SH-SY5Y (cell line): Measurements from ENCODE around the gene EEPD1.

Source experiments
- GATA2 ChIP-seq: IDR thresholded peaks from 2 replicates; pipeline ENCODE4 v1.6.1; 2011; ENCODE audit warnings: mild to moderate bottlenecking, low read depth, low read length
- GATA3 ChIP-seq: IDR thresholded peaks from 2 replicates; pipeline ENCODE4 v1.6.1; 2011; ENCODE audit warnings: low read depth, mild to moderate bottlenecking, low read length, moderate library complexity

Gene EEPD1

GRCh38 chr7:36119005-36119706 is 33.9 kb upstream of the EEPD1 start:
- no peak for TF ChIP-seq GATA3
- TF ChIP-seq GATA2, result no peak

DNA sequence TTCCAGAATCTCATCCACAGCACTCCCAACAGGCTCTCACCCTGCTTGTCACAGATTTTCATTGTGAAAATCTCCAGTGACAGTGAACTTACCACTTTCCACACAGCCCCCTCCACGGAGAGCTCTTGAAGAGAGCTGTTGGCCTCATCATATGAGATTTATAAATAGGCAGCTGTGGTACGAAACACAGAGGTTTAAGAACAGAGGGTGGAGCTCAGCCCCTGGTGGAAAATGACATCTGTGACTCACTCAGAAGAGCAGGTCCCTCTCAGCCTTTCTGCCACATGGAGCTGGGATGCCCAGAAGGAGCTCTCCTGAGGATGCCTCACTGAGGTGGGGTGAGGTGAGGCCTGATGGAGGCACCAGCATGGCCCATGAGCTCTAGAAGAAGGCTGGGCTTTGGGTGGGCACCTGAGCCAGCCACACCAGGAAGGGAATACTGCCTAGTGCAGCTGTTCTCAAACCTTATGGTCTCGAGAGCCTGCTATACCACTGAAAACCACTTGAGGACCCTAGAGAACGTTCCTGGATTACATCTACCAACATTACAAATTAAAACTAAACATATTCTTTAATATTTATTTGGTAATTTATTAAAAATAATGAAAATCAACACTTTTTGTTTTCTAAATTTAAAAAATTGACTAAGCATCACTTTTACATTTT is 25.8 kb upstream of the EEPD1 start:
- TF ChIP-seq GATA2, result no peak
- no peak for TF ChIP-seq GATA3

DNA sequence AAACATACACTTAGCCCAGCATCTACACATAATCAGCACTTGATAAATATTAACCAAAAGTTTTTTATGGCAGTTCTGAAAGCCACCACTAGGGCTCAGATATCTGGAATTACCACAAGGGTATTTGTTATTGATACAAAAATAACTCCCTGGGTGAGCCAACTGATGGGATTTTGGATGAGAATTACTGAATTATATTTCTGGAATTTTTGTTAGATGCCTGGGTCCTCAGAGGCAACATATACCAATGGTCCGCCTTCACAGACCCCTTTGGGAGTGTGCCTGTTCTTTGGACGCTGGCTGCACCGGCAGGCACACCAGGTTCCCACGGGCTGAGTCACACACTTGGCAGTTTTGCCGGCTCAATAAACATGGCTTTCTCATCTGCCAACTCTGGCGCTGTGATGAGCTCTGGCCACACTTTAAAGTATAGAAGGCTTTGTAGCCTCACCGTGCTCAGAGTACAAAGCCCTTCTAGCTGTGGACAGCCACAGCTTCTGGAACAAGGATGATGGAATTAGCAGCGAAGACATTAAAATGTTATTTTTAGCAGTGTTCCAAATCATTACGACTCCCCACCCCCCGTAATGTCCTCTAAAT is 24.5 kb upstream of the EEPD1 start:
- TF ChIP-seq GATA3, result no peak
- TF ChIP-seq GATA2, result no peak

GRCh38 chr7:36129048-36129534 is 24.0 kb upstream of the EEPD1 start:
- TF ChIP-seq GATA2 (no peak), GATA3 (no peak)

- TF ChIP-seq GATA3, result no peak
- TF ChIP-seq GATA2, result no peak
Measured at GRCh38 chr7:36130236-36130945, 22.7 kb upstream of the EEPD1 start.

- TF ChIP-seq GATA2, result no peak
- TF ChIP-seq GATA3, result no peak
Measured at GRCh38 chr7:36131026-36131425, 22.0 kb upstream of the EEPD1 start.

DNA sequence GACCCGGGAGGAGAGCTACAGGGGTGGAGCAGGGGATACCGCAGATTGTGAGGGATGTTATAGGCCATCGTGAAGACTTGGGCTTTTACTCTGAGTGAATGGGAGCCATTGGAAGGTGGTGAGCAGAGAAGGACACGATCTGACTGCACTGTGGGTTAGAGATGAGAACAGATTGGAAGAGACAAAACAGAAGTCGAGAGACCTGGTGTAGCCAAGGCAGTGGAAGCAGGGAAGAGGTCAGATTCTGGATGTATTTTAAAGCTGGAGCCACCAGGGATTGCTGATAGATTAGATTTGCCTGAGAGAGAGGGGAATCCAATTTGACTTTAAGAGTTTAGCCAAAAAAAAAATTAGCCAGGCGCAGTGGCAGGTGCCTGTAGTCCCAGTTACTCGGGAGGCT is 21.6 kb upstream of the EEPD1 start:
- TF ChIP-seq GATA2 (no peak), GATA3 (no peak)

GRCh38 chr7:36132012-36132411 is 21.0 kb upstream of the EEPD1 start:
- TF ChIP-seq GATA3, result no peak

GRCh38 chr7:36135700-36136099 is 17.4 kb upstream of the EEPD1 start:
- TF ChIP-seq GATA2, result no peak
- no peak for TF ChIP-seq GATA3

GRCh38 chr7:36137258-36137657 is 15.8 kb upstream of the EEPD1 start:
- TF ChIP-seq GATA3 (no peak), GATA2 (no peak)

GRCh38 chr7:36137754-36138153 is 15.3 kb upstream of the EEPD1 start:
- TF ChIP-seq GATA2 (no peak), GATA3 (no peak)

GRCh38 chr7:36138209-36138608 is 14.8 kb upstream of the EEPD1 start:
- TF ChIP-seq GATA2 (no peak), GATA3 (no peak)

DNA sequence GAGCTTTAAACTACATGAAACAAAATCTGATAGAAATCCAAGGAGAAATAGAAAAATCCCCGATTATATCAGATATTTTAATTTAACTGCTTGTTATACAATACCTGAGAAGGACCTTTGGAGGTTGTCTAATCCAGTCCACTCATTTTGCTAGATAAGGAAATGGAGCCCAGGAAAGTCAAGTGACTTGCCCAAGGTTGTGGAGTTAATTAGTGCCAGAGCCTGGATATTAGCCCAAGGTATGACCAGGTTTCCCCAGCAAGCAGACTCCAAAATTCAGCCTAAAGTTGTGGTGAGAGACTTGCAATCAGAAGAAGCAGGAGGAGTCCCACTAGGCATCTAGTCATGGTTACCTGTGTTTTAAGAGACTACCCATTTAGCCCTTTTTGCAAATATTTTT is 11.7 kb upstream of the EEPD1 start:
- no peak for TF ChIP-seq GATA3
- no peak for TF ChIP-seq GATA2

- TF ChIP-seq GATA3 (no peak), GATA2 (no peak)
Measured at GRCh38 chr7:36141850-36142249, 11.2 kb upstream of the EEPD1 start.

DNA sequence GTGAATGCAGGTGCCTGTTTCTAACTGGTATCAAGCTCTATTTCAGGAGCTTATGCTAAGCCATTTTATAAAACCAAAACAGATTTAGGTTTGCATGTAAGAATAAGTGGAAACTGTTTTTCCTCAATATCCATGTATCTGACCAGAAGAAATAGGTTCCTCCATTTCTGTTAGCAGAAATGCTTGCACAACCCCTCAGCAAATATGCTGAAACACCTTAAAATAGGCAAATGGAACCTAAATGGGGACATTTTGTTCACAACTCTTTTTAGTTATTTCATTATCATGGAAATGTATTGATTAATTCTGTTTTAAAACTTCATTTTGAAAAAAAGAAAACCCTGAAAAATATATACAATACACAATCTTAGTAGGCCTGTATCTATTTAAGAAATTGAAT is 8.9 kb upstream of the EEPD1 start:
- TF ChIP-seq GATA3 (no peak), GATA2 (no peak)
